Mesothelial cell of epicardium (in vitro differentiated cells): ENCODE data around the gene AGAP3. TPM values are rescaled to one million over a fixed set of nuclear protein-coding genes. Genes with fewer than 3 reads are reported as not detected.
A peak's percentile ranks its signal among the peaks of the same experiment; 100 is the strongest.
"Not testable (repeated sequence)": the region's sequence is repeated elsewhere in the genome, so short reads cannot be mapped to it uniquely, and the experiment has no call there.

Experiments
- DNase-seq, 2 experiments: peaks; one replicate each; pipeline ENCODE4 v3.0.0; 2021; ENCODE audit warnings: low spot score in 2 of 2; ENCODE audit not compliant: unreplicated experiment in 2 of 2
- H3K27ac Mint-ChIP-seq: 2 replicates; pipeline ENCODE4 v1.8.0; 2021; ENCODE audit warnings: mixed read lengths
- H3K27me3 Mint-ChIP-seq: 2 replicates; pipeline ENCODE4 v1.8.0; 2021; ENCODE audit warnings: low read depth, mixed read lengths
- H3K36me3 Mint-ChIP-seq: 2 replicates; pipeline ENCODE4 v1.8.0; 2021; ENCODE audit warnings: mixed read lengths
- H3K4me1 Mint-ChIP-seq: 2 replicates; pipeline ENCODE4 v1.8.0; 2021; ENCODE audit warnings: mixed read lengths
- H3K4me3 Mint-ChIP-seq: 2 replicates; pipeline ENCODE4 v1.8.0; 2021; ENCODE audit warnings: mild to moderate bottlenecking, moderate library complexity, mixed read lengths
- H3K9me3 Mint-ChIP-seq: 2 replicates; pipeline ENCODE4 v1.8.0; 2021; ENCODE audit warnings: mixed read lengths
- CTCF ChIP-seq: fragments of 200-600 bp; sonication (generic); IDR thresholded peaks from one replicate; pipeline ENCODE4 v1.5.0; 2021; ENCODE audit warnings: antibody characterized with exemption; ENCODE audit not compliant: unreplicated experiment
- total RNA-seq: library from RNA; stranded (reverse); gene quantifications from 3 replicates; pipeline ENCODE4 v1.2.1, GENCODE V29; 2021

Gene AGAP3
- total RNA-seq: 134 to 146 TPM (median 141 TPM) in 3 replicates

GRCh38 chr7:151085691-151086620, at the start of gene AGAP3:
Gene AGAP3, plus strand, starts transcription at chr7:151086475. Its CDS starts 267 bp downstream, at chr7:151086742.
- TF ChIP-seq CTCF: no peak
- peaks cover 47% of the 10 kb centered on the region for H3K4me1 Mint-ChIP-seq
- no peaks in the 10 kb centered on the region for H3K9me3 Mint-ChIP-seq
- no peaks in the 10 kb centered on the region for H3K27me3 Mint-ChIP-seq
- peak within 1 kb of the TSS; percentile 87 for H3K4me3 Mint-ChIP-seq
- peak; percentile 65 to 78 for DNase-seq
- peak within 1 kb of the TSS; percentile 85 for H3K27ac Mint-ChIP-seq
- no peaks in the 10 kb centered on the region for H3K36me3 Mint-ChIP-seq

- peaks cover 17% of the 10 kb centered on the region for H3K4me1 Mint-ChIP-seq
- no peaks in the 10 kb centered on the region for H3K27me3 Mint-ChIP-seq
- DNase-seq: peak in 1 of 2 experiments; percentile 67
- peak overlapping the region; percentile 89 for H3K27ac Mint-ChIP-seq
- H3K36me3 Mint-ChIP-seq: peaks cover 13% of the 10 kb centered on the region
- no peak overlapping the region for H3K4me3 Mint-ChIP-seq
- no peaks in the 10 kb centered on the region for H3K9me3 Mint-ChIP-seq
- TF ChIP-seq CTCF: no peak
Observed at GRCh38 chr7:151038951-151039849, 47.1 kb upstream of the AGAP3 start.

- no peak for DNase-seq
- H3K4me3 Mint-ChIP-seq: no peak overlapping the region
- peaks cover 17% of the 10 kb centered on the region for H3K4me1 Mint-ChIP-seq
- H3K27ac Mint-ChIP-seq: peak overlapping the region; percentile 89
- H3K27me3 Mint-ChIP-seq: no peaks in the 10 kb centered on the region
- peaks cover 15% of the 10 kb centered on the region for H3K36me3 Mint-ChIP-seq
- no peak for TF ChIP-seq CTCF
- no peaks in the 10 kb centered on the region for H3K9me3 Mint-ChIP-seq
Observed at GRCh38 chr7:151039850-151040548, 46.3 kb upstream of the AGAP3 start.

GRCh38 chr7:151040616-151041375, 45.5 kb upstream of the AGAP3 start:
- no peak for DNase-seq
- no peaks in the 10 kb centered on the region for H3K27me3 Mint-ChIP-seq
- peaks cover 17% of the 10 kb centered on the region for H3K4me1 Mint-ChIP-seq
- H3K27ac Mint-ChIP-seq: peak overlapping the region; percentile 21
- peaks cover 15% of the 10 kb centered on the region for H3K36me3 Mint-ChIP-seq
- H3K4me3 Mint-ChIP-seq: no peak overlapping the region
- no peaks in the 10 kb centered on the region for H3K9me3 Mint-ChIP-seq
- no peak for TF ChIP-seq CTCF

GRCh38 chr7:151043449-151043848, 42.8 kb upstream of the AGAP3 start:
- DNase-seq, H3K4me3 Mint-ChIP-seq, H3K9me3 Mint-ChIP-seq, H3K27me3 Mint-ChIP-seq, H3K36me3 Mint-ChIP-seq, H3K27ac Mint-ChIP-seq: not testable (repeated sequence)
- H3K4me1 Mint-ChIP-seq: peaks cover 26% of the 10 kb centered on the region
